GM11168 (cell line): Measurements from ENCODE around the gene OGFOD2.
"Not testable (repeated sequence)": the region's sequence is repeated elsewhere in the genome, so short reads cannot be mapped to it uniquely, and the experiment has no call there.

Experiments
- in situ Hi-C: fragments of 300-500 bp; cut with MboI; formaldehyde crosslinking; loops from one replicate; pipeline ENCODE4 v1.12.0; 2022; ENCODE audit warnings: low sequenced_read_pairs; ENCODE audit not compliant: unreplicated experiment

Gene OGFOD2

DNA sequence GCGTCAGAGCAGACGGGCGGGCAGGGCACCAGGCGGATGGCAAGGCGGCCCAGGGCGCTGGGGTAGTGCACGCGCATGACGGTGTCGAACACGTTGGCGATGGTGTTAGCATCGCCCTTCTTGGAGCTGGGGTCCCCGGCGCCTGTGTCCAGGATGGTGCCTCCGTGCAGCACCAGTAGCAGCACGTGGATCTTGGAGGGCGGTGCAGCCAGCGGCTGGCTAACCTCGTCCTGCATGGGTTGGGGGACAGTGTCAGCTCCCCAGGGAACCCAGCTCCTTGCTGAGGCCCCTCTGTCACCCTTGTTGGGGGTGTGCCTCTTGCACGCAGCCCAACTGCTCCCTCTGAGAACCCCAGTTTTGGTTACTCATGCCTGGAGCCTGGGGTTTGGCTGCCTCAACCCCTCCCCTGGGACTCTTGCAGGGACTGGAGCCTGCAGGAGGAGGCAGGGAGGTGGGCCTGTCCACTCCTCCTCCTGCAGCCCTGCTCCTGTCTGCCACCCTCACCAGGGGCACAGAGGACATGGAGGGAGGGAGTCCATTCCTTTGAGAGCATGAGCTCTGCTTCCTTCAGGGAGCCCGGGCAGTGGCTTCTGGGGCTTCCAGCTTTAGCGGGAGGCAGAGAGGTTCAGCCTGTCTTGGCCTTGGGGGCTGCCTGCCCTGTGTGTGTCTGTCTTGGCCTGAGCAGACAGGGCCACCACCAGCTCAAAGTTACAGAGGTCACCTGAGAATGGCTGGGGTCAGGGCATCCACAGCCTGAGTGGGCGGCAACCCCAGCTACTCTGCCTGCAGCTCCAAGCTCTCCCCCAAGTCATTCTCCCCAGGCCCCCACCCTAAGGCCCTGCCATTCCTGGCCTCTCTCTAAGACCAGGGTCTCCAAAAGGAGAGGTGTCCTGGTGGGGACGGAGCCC, 22.6 kb downstream of the OGFOD2 start:
- in situ Hi-C loops, result no loop called here

DNA sequence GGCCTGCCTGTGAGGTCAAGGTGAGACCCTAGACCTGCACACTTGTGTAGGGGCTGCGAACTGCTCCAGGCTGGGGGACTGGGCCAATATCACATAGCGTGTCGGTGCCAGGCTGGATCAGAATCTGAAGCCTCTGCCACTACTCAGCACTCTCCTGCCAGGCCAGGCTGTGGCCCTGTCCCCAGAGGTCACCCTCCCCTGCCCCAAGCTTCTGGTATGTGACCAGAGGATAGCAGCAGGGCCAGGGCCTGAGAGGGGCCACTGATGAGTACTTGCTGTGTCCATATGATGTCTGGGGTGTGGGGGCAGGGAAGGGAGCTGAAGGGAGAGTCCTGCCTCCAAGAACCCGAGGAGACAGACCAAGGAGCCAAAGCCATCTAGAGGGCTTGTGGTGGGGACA, 23.3 kb downstream of the OGFOD2 start:
- in situ Hi-C loops, result no loop called here

DNA sequence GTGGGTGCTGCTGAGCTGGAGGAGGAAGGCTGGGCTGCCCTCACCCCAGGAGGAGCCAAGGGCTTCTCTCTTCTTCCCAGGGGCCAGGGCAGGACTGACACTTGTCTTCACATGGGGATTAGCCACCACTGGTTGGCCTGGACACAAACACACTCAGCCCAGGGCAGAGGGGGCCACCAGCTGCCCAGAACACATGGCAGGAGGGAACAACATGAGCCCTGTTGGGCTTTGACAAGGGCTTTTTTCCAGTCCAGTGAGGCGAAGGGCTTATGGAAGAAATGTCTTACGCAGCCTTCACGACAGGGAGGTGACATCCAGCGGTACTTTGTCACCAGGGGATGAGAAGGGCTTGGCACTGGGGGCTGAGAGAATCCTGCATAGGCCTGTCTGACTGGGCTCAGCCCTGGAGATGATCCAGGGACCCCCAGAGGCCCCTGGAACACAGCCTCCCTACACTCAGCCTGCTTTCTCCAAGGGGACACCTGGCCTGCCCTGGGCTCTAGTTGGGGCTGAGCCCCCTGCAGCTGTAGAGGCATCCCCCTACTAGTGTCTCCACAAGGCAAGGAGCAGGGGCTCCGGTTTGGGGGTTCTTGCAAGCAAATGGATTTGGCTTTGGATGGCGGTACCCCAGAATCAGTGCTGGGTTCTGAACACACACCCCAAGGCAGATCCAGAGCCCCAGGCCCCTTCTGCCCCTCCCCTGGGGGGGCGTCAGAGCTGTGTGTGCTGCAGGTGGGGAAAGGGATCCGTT, 24.3 kb downstream of the OGFOD2 start:
- in situ Hi-C loops, result no loop called here

DNA sequence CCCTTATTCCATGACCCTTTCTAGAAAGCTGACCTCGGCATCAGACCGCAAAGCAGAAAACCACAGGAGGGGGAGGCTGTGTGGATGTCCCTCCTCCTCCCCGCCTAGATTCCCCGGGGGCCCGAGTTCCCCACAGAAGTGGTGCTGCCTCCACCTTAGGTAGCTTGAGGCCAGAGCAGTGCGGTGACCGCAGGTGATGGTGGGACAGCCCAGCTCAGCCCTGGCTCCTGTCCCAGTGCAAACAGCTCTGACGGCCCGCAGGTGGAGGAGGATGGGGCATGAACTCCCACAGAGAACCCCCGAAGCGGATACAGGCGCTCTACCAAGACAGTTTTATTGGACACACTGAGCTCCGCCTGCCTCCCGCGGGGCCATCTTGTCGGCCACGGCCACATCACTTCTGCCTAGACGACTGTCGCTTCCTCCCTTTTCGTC, 25.0 kb downstream of the OGFOD2 start:
- in situ Hi-C loops, result no loop called here

DNA sequence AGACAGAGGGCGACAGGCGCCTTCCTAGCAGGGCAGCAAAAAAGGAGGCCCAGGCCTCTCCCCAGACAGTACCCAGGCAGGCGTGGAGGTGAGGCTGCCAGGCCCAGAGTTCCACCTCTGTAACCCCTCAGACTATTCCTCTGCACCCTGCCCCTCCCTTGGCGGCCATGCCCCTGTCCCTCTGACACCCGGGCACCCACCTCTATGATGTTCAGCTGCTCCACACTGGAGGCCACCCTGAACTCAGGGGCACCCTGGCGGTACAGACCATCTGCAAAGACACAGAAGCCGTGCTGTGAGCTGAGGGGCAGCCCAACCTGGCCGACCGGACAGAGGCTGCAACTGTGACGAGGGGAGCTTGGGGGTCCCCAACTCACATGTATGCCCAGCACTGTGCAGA, 25.5 kb downstream of the OGFOD2 start:
- in situ Hi-C loops, result no loop called here

DNA sequence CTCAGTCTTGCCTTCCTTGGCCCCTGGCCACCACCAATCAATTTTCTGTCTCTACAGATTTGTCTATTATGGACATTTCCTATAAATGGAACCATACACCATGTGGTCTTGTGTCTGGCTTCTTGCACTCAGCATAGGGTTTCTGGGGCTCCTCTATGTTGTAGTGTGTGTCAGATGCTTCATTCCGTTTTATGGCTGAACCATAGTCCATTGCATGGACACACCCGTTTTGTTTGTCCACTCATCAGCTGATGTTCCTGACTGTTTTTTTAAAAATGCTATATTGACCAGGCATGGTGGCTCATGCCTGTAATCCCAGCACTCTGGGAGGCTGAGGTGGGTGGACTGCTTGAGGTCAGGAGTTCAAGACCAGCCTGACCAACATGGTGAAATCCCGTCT, 26.4 kb downstream of the OGFOD2 start:
- in situ Hi-C loops, result no loop called here

DNA sequence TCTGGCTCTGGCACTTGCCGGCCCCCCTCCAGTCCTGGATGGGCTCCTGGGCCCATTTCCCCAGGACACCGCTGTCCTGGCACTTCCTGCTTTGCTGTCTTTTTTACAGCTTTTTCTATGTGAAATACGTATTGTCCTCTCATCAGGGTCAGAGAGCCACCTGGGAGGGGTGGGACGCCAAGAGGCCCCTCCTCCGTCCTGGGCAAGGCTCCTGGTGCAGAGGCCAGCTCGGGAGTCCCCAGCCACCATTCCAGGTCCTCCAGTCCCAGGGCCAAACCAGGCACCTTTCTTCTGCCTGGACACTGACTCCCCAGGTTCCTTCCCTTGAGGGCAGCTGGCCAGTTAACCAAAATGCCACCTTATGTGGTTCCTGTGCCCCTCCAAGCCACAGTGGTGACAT, 28.2 kb downstream of the OGFOD2 start:
- in situ Hi-C loops, result no loop called here

DNA sequence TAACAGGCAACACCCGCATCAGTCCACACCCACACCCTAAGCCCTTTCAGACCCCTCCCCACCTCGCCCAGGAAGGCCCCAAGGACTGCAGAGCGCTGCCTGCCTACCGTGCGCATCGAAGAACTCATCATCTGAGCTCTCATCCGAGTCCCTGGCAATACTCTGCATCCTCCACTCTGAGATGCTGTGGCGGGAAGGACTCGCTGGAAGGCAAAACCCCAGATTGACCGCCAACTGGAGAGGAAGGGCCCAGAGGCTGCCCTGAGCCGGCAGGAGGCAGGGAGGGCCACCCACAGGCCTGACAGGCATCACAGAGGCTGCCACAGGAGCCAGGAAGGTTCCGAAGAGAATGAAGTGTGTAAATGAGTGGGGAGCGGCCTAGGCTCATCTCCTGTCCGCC, 29.2 kb downstream of the OGFOD2 start:
- in situ Hi-C loops, result no loop called here

DNA sequence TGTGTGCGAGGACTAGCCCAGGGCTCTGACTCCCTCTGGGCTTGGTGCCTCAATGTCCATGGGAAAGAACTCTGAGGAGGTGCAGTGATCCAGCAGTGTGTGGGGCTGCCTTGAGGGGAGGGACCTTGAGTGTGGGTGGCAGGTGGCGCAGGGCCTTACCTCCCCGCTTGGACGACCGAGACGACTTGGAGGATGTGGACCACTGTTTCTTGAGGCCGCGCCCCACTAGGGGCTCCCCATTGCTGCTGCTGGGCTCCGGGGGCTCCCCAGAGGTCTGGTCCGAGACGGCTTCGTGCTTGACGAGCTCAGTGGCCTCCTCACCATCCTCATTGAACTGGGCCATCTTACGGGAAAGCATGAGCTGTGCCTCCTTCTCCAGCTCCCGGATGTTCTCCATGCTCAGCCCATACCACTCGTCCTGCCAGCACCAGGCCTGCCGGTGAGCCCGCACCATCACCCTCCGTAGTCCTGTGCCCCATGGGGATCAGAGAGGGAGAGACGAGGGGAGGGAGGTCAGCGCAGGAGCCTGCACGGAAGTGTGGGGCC, 30.1 kb downstream of the OGFOD2 start:
- in situ Hi-C loops, result no loop called here

DNA sequence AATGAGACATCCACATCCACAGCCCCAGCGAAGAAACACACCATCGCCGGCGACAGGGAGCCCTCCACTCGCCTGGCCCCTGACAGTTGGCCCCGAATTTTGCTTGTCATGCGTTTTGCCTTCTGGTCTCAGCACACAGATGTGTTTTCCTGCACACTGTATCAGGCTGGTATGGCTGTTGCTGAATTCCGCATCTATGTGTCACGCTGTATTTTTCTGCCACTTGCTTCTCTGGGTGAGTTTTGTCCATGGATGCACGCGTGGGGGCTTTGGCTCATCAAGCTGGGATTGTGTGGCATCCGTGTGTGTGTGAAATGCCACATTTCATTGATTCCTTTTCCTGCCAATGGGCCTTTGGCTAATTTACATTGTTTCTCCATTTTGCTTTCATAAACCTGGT, 31.9 kb downstream of the OGFOD2 start:
- in situ Hi-C loops, result no loop called here

DNA sequence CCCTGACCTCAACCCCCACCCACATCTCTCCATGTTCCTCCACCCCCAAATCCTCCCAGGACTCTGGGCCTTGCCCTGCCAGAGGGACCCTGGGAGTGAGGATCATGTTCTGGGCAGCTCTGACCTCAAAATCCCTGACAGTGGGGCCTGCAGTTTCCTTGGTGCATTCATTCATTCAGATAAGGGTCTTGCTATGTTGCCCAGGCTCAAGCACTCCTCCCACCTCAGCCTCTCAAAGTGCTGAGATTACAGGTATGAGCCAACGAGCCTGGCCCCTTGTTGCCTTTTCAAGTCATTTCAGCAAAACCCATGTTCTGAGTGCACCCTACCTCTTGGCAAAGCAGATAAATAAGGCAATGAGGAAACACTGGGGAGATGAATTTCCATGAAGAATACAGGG, 35.1 kb downstream of the OGFOD2 start:
- in situ Hi-C loops, result no loop called here

DNA sequence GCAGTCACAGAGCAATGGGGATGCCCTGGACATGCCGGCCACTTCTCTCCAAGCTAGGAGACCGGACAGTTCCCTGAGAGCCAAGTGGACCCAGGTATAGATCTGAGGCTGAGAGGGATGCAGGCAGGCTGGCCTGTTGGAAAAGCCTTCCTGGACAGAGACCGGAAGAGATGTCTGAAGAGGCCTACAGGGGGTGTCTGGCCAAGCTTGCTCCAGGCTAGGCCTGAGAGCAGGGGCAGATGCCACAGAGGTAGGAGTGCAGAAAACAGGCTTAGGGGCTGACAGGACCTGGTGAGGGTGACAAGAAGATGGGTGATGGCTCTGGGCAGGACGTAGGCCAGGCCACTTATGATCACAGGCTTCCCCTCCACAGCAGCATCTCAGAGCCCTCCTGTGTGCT, 35.6 kb downstream of the OGFOD2 start:
- in situ Hi-C loops, result no loop called here

DNA sequence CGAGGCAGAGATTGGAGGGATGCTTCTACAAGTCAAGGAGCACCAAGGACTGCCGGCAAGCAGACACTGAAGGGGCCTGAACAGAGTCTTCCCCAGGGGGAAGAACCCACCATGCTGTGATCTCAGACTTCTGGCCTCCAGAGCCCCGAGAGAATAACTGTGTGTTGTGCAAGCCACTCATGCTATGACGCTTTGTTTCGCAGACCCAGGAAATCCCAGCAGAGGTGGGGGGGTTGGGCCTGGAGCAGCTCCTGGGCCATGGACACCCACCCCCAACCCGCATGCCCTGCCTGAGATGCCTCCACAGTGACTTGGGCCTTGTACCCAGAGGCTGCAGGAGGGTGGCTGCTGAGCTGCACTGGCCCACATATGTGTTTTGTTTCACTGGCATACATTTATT, 36.7 kb downstream of the OGFOD2 start:
- in situ Hi-C loops, result no loop called here

DNA sequence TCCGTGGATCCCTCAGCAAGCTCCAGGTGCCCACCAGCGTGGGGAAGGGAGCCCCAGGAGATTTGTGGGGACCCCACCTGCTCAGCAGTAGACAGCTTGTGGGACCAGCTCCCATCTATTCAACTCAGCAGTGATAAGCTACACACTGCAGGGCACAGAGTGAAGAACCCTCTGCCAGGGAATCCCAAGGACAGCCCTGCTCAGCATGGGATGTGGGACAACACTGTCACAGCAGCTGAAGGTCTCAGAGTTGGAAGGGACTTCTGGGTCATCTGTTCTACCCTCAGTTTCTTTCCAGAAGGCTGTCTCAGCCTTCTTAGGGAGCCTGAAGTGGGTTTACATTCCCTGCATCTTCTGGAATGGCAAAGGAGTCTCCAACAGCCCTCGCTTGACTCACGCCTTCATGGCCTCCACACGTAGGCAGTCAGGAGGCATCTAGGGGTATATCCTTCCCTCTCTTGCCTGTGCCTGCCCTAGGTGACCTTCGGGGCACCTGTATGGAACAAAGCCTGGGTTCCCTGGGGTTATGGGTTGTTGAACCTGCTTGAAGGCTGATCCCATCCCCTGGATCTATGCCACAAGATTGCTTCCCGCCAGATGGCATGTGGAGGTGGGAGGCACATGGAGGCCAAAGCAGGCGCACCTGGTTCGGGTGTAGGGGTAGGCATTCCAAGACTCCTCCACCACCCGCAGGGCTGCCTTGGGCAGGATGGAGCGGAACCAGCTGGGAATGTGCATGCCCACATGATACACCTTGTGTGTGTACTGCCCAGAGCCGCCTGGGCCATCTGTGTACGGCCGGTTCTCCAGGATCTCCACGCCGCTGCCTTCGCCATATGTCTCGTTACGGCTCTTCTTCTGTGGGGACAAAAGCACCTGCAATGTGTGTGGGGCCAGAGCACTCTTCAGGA, 38.4 kb downstream of the OGFOD2 start:
- in situ Hi-C loops, result no loop called here

DNA sequence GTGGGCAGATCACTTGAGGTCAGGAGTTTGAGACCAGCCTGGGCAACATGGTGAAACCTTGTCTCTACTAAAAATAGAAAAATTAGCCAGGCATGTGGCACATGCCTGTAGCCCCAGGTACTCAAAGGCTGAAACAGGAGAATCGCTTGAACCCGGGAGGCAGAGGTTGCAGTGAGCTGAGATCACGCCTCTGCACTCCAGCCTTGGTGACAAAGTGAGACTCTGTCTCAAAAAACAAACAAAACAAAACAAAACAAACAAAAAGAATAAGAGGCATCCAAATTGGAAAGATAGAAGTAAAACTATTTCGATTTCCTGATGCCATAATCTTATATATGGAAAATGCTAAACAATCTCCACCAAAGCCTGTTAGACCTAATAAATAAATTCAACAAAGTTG, 39.4 kb downstream of the OGFOD2 start:
- in situ Hi-C loops, result not testable (repeated sequence)

DNA sequence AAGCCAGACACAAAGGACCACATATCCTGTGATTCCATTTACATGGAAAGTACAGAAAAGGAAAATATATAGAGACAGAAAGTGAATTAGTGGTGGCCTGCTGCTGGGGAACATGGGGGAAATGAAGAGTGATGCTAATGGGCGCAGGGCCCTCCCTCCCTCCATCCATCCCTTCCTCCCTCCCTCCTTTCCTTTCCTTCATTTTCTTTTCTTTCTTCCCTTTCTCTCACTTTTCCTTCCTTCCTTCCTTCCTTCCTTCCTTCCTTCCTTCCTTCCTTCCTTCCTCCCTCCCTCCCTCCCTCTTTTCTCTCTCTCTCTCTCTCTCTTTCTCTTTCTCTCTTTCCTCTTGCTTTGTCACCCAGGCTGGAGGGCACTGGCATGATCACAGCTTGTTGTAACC, 42.7 kb downstream of the OGFOD2 start:
- in situ Hi-C loops, result no loop called here

DNA sequence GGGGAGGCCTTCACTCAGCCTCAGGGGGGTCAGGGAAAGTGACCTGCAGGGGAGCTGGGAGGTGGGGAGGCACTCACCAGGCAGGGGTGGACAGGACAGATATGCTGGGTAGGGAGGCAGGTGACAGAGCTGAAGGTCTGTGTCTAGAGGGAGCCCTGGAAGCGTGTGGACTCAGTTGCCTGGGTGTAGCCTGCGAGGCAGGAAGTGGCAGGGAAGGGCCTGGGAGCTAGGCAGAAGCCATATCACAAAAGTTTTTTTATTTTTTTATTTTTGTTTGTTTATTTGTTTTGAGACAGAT, 44.7 kb downstream of the OGFOD2 start:
- in situ Hi-C loops, result no loop called here

DNA sequence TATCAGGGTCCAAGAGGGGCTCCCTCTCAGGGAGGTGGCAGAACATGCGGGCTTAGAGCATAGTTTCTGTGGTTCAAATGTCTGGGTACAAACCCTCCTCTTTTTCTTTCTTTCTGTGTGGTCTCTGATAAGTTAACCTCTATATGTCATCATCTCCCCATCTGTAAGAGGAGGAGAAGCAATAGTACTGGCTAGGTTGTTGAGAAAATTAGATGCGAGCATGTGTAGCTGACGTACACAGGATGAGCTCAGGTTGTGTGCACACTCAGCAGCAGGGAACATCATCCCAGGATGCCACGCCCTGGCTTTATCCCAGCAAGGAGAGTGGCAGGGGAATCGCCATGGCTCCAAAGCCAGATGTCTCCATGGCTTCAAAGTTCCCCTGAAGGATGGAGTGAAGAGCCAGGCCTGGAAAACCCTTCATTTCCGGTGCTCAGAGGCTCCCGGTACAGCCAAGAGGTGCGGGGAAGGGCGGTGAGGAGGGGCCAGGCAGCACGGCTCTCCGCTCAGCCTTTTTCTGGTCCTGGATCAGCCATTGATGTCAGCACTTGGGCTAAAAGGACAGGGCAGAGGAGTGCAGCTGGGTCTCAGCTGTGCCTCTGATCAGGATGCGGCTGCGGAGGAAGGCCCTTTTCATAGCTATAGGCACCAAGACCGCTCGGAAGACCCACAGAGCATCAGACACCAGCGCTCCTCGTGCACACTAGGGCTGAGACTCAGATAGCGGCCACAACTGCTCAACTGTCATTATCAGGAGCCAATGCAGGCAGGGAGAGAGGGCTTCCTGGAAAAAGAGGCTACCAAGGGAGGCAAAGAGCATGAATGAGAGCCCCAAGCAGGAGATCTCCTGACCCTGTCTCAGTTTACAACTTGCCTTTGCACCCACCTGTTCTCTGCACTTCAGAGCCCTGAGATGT, 46.9 kb downstream of the OGFOD2 start:
- in situ Hi-C loops, result no loop called here

DNA sequence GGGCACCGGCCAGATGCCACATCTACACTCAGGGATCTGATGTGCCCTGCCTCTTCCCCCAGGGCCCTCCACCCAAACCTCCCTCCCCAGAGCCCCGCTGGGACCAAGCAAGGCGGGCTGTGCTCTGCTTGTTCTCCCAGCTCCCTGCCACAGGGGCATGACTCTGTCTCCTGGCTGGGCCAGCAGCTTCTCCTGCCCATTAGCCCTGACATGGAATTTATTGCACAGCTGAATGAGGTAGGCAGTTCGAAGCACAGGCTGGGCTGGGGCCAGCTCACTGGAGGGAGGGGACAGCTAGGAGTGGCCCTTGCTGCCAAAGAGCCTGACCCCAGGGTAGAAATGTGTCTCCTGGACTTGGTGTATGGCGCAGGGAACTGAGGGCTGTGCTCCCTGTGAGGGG, 47.8 kb downstream of the OGFOD2 start:
- in situ Hi-C loops, result no loop called here
